GM18511 (cell line): ENCODE data around the gene BBS1.

Experiments used
- ATAC-seq: cut with Tn5 transposase; IDR thresholded peaks from one replicate; pipeline ENCODE4 v1.9.1; 2021; ENCODE audit warnings: mild to moderate bottlenecking, moderate library complexity; ENCODE audit not compliant: unreplicated experiment

The BBS1 gene

DNA sequence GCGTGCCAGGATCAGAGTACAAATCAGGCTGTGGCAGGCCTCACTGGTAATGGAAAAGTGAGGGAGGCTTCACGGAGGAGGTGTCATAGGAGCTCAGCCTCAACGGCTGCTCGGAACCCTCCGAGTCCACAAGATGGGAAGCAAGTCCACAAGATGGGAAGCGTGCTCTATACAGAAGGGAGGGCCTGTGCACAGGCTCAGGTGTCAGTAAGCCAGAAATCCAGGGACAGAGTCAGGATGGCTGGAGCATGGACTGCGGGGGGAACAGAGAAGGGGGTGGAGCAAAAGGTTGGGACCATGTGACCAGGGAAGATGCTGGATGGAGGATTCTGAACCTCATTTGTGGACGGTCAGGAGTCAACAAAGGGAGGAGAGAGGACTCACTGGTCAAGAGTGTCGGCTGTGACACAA is 33.6 kb upstream of the BBS1 start:
- ATAC-seq: no peak

DNA sequence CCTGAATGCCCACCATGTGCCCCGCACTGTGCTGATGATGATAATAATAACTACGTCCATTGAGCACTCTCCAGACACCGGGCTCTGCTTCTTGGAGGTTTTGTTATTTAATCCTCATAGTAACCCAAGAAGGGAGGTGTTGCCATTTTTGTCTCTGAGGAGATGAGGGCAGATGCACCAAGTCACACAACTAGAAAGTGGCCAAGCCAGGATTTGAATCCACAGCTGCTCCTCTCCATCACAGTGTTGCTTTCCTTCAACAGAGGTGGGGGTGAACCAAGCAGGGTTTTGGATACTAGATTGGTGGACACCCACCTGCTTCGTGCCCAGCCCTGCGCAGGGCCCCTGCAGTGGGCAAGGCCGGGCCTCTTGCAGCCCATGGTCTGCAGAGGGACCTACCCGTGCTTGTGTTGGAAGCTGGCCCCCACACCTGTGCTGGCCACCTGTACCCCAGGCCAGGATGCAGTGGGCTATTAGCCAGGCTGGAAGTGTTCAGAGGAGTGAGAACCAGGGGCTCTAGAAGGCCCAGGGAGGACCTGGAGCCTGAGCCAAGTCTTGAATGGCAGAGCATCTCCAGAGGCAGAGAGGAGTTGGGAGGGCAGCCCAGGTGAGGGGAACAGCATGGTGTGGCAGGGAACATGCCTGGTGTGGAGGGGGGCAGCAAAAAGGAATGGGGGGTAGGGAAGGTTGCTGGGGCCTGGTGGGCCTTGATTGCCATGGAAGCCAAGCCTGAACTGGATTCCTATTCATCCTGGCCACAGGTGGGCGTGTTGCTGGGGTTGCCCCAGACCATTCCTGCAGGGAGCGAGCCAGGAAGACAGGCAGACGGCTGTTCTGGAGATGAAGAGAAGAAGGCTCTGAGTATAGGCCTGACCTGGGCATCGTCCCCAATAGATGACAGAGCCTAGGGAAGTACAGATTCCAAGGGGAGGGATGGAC is 32.9 kb upstream of the BBS1 start:
- ATAC-seq: no peak

DNA sequence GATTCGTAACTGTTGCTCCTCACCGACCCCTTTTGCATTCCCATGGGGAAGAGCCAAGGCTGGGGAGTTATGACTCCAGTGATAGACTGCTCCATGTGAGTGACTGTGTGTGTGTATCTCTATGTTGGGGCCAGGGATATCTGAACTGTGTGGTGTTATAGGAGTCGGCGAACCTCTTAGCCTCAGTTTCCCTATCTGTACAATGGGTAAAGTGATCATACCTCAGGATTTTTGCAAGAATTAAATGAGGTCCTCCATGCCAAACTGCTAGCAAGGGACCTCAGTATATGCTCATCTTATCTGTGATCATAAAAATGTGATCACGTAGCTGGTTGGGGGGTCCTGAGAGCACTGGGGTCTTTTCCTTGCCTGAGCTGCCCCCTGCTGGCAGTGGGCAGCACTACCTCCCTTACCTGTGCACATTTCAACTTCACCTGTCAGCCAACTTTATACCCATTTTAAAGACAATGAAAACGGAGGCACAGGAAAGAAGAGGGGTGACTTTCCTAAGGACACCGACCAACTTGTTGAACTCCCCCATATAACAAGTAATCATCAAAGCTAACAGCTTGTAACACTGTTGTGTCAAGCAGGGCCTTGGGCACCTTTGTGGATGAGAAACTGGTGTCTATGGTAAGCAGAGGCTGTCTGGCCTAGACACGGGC is 31.6 kb upstream of the BBS1 start:
- no peak for ATAC-seq

DNA sequence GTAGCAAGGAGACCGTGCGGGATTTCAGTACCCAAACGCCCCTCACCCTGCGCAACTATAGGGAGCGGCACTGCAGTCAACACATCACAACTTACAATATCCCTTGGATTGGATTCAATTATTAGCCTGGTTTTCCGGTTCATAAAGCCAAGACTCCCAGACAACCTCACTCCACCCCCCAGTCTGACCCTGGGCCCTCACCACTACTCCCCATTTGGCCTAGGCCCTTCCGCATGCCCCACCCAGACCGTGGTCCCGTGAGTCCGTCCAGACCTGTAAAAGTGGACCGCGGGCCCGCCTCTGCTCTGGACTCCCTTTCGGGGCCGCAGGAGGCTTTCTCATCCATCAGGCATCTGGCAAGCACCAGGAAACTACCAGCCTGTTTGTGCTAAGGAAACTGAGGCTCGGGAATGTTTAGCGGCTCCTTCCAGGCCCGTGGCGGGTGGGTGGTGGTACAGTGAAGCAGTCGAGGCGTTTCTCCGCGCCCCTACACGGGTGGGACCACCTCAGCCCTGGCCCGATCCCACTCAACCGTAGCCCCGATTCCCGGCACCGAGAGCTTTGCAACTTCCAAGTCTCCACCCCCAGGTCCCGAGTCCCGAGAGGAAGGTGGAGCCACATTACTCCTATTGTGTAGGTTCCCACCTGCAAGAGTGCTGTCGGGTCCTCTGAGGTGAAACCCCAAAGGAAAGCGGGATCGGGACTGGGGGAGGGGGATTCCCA is 30.9 kb upstream of the BBS1 start:
- no peak for ATAC-seq

DNA sequence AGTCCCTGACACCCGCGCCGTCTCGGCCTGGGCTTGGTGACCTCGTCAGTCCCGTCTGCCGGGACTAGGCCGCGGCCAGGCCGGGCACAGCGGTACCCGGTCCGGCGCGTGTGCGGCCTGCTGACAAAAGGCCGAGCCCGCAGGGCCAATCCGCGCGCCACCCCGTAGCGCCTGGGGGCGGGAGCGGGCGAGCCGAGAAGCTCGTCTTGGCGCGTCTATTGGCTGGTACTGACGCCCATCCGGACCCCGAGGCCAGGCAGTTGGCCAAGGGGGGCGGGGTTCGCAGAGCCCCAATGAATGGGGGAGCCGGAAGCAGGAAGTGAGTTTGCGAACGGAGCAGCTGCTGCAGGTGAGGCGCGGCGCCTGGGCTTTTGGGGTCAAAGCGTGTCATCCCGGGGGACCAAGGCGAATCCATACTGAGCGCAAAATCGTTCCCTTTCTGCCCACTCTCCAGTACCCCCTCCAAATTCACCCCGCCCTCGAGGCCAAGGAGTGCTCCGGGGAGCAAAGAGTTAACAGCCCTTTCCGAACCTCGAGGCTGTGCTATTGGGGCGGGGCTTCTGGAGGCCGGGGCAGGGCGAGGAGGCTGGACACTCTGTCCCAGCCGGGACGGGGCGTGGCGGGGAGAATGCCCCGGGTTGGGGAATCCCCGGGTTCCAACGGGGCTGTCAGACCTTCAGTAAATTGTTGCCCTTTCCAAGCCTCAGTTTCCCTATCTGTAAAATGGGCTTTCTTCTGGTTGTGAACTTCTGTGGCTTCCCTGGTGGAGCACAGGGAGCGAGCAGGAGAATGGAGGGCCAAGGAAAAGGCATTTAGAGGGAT is 30.1 kb upstream of the BBS1 start, which contains the start of gene DPP3:
DPP3 (plus strand) TSS at position 318 of the 822 bp plus-strand sequence. CDS start 1,767 bp downstream, outside the sequence.
- ATAC-seq: peak; percentile 95

DNA sequence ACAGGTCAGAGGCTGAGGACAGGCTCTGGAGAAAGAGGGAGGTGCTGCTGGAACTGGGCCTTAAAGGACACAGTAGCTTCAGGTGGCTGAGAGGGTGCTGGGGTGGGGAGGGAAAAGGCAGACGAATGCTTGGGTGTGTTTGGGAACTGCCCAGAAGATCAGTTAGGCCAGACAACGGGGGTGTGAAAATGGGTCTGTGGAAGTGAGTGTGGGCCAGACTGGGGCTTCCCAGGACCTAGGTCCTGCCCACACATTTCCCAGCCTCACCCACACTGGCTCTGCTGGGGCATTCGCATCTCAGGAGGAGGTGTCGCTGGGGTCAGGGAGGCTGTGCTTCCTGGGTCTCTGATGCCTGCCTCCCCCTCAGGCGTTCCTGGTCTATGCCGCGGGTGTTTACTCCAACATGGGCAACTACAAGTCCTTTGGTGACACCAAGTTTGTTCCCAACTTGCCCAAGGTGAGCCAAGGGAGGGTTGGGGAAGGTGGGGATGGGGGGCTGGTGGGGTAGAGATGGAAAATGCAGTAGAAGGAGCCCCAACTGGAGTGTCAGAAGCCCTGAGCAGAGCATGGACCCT is 25.5 kb upstream of the BBS1 start:
- ATAC-seq: no peak

DNA sequence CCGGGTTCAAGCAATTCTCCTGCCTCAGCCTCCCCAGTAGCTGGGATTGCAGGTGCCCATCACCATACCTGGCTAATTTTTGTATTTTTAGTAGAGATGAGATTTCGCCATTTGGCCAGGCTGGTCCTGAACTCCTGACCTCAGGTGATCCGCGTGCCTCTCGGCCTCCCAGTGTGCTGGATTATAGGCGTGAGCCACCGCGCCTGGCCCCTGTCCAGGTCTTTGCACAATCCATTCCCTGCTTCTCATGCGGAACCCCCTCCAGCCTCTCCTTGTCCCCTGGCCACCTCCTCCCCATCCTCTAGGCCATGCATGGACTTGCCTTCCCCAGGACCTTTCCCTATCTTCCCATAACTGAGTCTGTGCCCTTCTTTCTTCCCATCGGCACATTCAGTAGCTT is 21.5 kb upstream of the BBS1 start:
- ATAC-seq: no peak

DNA sequence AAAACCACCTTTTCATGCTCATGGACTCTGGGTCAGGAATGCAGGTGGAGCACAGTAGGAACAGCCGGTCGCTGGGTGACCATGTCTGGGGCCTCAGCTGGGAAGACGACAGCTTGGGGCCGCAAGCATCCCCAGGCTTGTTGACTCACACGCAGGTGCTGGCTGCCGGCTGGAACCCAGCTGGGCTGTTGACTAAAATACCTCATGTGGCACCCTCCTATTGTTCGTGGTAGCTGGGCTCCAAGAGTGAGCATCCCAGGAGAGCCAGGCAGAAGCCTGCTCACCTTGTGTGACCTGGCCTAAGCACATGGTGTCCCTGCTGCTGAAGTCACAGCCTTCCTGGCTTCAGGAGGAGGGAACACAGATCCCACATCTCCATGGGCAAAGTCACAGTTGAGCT is 20.8 kb upstream of the BBS1 start:
- ATAC-seq: no peak

DNA sequence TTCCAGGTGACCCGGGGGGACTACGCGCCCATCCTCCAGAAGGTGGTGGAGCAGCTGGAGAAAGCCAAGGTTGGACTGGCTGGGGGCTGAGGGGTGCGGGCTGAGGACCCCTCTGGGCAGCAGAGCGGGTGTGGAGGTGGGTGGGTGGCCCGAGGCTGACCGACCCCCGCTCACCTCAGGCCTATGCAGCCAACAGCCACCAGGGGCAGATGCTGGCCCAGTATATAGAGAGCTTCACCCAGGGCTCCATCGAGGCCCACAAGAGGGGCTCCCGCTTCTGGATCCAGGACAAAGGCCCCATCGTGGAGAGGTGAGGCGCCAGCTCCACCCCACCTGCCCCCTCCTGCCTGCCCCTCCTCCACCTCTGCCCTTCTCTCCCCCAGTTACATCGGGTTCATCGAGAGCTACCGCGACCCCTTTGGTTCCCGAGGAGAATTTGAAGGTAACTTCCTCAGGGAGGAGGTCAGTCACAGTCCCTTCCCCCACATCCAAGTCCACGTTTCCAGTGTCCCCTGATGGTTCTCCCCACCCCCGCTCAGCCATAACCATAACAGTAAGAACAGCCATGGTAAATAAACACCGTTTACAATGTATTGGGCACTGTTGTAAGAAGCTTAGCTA is 19.0 kb upstream of the BBS1 start:
- no peak for ATAC-seq

DNA sequence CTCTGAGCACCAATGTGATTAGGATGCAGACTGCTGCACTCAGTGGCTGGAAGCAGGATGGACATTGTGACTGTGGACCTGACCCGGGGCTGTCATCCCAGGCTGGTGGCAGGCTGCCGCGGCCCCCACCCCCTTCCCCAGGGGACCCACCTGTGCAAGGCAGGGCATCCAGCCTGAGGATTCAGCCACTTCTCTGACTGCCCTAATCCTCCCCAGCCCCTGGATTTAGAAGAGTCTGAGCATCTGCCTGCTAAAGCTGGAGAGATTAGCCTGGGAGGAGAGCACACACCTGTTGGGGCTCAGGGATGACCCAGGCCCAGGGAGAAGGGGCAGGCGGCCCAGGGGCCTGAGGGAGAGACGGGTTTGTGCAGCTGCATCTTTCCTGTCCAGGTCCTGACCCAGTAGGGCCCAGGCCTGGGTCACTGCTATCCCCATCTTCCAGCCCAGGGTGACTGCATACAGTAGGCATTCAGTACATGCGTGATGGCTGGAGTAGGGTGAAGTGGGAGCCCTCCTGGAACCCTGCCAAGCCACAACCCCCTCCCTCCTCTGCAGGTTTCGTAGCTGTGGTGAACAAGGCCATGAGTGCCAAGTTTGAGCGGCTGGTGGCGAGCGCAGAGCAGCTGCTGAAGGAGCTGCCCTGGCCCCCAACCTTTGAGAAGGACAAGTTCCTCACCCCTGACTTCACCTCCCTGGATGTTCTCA is 18.1 kb upstream of the BBS1 start:
- ATAC-seq: no peak

DNA sequence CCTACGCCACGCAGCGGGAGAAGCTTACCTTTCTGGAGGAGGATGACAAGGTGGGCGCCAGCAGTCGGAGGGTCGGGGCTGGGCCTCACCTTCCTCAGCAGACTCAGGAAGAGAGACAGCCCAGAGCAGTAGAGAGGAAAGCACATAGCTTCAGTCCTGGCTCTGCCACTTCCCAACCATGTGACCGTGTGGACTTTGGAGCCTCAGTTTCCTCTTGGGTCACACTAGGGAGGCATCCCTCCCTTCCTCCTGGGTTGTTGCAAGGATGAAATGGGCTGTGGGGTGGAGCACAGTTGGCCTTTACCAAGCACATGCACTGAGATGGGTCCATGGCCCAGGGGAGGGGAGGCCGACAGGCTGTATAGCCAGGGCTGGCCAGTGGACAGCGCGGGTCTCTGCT is 17.3 kb upstream of the BBS1 start:
- no peak for ATAC-seq

DNA sequence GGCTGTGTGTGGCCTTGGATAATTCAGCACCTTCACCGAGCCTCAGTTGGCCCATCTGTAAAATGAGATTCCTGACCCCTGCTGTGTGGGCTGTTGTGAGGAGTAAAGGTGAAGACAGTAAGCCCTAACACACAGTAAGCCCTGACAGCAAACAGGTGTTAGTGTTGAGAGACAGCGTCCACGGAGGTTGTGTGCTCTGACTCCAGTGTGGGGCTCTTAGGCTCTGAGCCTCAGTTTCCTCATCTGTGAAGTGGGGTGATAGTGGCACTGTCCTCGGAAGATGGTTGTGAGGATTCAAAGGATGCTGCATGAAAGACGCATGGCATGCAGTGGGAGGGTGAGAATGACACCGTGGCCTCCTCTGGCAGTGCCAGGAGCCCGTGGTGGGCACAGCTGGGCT is 16.0 kb upstream of the BBS1 start:
- ATAC-seq: no peak

DNA sequence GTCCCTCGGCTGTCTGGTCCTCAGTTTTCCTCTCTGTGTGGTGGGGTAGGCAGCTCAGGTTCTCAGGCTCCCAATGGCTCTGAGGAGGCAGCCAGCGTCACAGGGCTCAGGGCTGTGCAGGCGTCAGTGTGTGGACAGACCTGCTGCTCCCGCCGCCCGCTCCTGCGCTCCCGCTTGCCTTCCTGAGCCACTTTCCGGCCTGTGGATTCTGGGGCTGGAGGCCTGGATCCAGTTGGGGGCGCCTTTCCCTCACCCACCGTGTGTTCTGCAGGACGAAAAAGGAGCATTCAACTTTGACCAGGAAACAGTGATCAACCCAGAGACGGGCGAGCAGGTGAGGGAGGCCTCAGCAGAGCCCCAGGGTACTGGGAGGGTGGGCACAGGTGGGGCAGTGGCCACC is 15.5 kb upstream of the BBS1 start:
- ATAC-seq: no peak

DNA sequence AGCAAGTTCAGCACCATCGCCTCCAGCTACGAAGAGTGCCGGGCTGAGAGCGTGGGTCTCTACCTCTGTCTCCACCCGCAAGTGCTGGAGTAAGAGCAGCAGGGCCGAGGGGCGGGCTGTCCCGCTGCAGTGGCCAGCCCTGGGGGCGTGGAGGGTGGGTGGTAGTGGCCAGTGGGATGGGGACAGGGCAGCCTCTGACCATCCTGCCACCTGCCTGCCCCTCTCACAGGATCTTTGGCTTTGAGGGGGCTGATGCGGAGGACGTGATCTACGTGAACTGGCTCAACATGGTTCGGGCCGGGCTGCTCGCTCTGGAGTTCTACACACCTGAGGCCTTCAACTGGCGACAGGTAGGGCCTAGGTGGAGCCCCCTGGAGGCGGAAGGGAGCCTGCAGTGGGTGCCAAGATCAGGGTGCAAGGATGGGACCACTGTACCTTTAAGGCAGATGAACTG is 15.0 kb upstream of the BBS1 start:
- no peak for ATAC-seq

DNA sequence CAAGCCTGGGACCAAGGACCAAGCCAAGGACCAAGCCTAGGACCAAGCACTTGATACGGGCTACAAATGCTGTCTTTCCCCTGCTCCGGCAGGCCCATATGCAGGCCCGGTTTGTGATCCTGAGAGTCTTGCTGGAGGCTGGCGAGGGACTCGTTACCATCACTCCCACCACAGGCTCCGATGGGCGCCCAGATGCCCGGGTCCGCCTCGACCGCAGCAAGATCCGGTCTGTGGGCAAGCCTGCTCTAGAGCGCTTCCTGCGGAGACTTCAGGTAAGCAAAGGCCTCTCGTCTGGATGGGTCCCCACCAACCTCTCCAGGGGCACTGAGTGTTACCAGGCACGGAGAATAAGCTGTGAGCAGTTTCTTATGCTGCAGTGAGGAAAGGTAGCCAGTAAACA is 13.2 kb upstream of the BBS1 start:
- ATAC-seq: no peak

DNA sequence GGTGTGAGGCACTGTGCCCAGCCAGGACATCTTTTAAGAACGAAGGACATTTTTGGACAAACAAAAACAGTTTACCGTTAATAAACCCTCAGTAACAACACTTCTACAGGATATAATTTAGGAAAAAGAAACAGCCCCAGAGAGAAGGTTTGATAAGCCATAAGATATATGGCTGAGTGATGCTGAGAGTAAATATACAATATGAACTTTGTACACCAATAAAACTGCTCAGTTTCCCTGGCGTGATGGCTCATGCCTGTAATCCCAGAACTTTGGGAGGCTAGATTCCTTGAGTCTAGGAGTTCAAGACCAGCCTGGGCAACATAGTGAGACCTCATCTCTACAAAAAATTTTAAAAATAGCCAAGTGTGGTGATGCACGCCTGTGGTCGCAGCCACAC is 11.9 kb upstream of the BBS1 start:
- ATAC-seq: no peak

DNA sequence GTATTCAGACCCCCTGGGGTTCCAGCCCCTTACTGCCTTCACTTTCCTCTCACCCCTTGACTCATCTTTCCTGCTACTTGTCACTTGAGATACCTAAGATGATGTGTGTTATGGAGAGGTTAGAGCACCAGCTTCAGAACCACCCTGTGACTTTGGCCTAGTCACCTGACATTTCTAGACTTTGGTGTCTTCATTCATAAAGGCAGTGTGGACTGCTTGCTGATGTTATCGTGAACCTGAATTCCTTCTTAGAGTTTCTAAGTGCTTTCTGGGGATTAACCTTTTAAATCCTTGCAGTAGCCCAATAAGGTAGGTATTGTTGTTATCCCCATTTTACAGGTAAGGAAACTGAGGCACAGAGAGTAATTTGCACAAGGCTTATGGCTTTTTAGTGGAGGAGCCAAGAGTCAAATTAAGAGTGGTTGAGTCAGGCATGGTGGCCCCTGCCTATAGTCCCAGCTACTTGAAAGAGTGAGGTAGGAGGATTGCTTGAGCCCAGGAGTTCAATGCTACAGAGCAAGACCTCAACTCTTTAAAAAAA is 5.1 kb upstream of the BBS1 start:
- no peak for ATAC-seq

DNA sequence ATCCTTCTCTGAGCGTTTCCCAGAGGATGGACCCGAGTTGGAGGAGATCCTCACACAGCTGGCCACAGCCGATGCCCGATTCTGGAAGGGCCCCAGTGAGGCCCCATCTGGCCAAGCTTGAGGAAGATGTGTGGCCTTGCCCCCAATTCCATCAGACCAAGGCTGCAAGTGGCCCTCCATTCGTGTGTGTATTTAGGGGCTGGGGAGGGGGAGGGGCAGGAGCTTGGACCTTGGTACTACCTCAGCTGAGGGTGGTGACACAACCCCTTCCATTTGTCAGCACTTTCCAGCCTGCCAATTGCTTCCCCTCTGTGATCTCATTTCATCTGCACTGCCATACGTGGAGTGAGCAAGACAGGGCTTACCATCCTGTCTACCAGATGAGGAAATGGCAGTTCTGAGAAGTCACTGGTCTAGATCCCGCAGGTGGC is 1.3 kb upstream of the BBS1 start:
- ATAC-seq: no peak

DNA sequence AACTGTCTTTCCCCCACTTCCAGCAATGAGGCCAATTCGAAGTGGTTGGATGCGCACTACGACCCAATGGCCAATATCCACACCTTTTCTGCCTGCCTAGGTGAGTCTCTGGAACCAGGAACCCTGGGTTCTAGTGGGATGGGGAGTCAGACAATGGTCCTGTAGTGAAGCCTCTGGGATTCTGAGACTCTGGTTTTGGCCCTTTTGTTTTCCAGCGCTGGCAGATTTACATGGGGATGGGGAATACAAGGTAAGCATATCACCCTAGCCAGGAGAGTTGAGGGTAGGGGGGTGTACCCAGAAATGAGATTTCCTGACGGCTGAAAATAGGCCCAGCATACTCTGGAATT is 530 bp downstream of the BBS1 start:
- ATAC-seq: no peak
